ENCODE results near the gene NPHP4.

DNA sequence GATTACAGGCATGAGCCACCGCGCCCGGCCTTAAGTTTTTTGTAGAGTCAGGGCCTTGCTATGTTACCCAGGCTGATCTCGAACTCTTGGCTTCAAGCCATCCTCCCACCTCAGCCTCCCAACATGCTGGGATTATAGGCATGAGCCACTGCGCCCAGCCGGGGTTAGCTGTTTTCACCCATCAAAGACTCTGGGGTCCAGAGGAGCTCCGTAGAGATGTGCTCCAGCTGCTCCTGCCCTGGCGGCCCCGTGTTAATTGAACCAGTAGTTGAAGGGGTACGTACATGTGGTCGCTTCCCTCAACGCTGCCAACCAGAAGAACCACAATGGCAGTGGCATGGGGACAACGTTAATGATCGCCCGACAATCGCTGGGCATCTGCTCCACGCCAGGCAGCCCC, 72.0 kb downstream of the NPHP4 start:
- TF ChIP-seq POLR2AphosphoS5 (IDR thresholded peaks at IDR 0.05; ENCODE audit: insufficient read depth, low read depth, low read length) (no peak), EZH2 (IDR thresholded peaks at IDR 0.05; ENCODE audit: borderline replicate concordance, low read depth, low read length, severe bottlenecking) (no peak)
- TF ChIP-seq, protein P1, sequence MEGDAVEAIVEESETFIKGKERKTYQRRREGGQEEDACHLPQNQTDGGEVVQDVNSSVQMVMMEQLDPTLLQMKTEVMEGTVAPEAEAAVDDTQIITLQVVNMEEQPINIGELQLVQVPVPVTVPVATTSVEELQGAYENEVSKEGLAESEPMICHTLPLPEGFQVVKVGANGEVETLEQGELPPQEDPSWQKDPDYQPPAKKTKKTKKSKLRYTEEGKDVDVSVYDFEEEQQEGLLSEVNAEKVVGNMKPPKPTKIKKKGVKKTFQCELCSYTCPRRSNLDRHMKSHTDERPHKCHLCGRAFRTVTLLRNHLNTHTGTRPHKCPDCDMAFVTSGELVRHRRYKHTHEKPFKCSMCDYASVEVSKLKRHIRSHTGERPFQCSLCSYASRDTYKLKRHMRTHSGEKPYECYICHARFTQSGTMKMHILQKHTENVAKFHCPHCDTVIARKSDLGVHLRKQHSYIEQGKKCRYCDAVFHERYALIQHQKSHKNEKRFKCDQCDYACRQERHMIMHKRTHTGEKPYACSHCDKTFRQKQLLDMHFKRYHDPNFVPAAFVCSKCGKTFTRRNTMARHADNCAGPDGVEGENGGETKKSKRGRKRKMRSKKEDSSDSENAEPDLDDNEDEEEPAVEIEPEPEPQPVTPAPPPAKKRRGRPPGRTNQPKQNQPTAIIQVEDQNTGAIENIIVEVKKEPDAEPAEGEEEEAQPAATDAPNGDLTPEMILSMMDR (IDR thresholded peaks at IDR 0.05; ENCODE audit: extremely low read depth in 1 of 2, insufficient read depth in 1 of 2, low read depth in 1 of 2, low read length in 2 of 2): no peak

Measured in endothelial cell of umbilical vein (primary cell).